Left lung (tissue), 10 donors: Measurements from ENCODE around the gene ITPK1. TPM values are rescaled to one million over a fixed set of nuclear protein-coding genes. Genes with fewer than 3 reads are reported as not detected.

Experiments used
- ATAC-seq: fragments of 200-7000 bp; cut with Tn5 transposase; one replicate; pipeline ENCODE4 v1.9.1; 2020; ENCODE audit warnings: moderate library complexity
- DNase-seq, 4 donors: peaks; one replicate each; pipeline ENCODE4 v3.0.0-alpha.2; 2013 to 2020
- H3K27ac ChIP-seq, 2 donors: fragments of 200-600 bp; sonication (generic) in 1 of 2; one replicate each; pipeline versions ENCODE4 v1.5.0 to v1.8.0; 2020 to 2021
- H3K27me3 ChIP-seq, 2 donors: fragments of 200-600 bp; sonication (generic) in 1 of 2; one replicate each; pipeline versions ENCODE4 v1.5.0 to v1.8.0; 2020 to 2021
- H3K36me3 ChIP-seq, 2 donors: fragments of 200-600 bp; sonication (generic) in 1 of 2; one replicate each; pipeline versions ENCODE4 v1.5.0 to v1.8.0; 2020 to 2021
- H3K4me1 ChIP-seq, 2 donors: fragments of 200-600 bp; one replicate each; pipeline ENCODE4 v1.8.0; 2021
- H3K4me3 ChIP-seq, 2 donors: fragments of 200-600 bp; sonication (generic) in 1 of 2; one replicate each; pipeline versions ENCODE4 v1.5.0 to v1.8.0; 2020 to 2021; ENCODE audit warnings: mild to moderate bottlenecking in 1 of 2
- H3K9me3 ChIP-seq, 2 donors: fragments of 200-600 bp; sonication (generic) in 1 of 2; one replicate each; pipeline versions ENCODE4 v1.5.0 to v1.8.0; 2020 to 2021
- intact Hi-C, 2 donors: fragments of 100-400 bp; cut with DNase I; formaldehyde crosslinking; loops; one replicate each; pipeline versions ENCODE4 v1.11.2 to v1.14.2; 2022
- polyA plus RNA-seq, 6 donors: library from polyadenylated mRNA; unstranded; fragments of 120-200 nt; gene quantifications; one replicate each; pipeline ENCODE4 v1.2.1, GENCODE V29; 2013; ENCODE audit not compliant: insufficient read length in 6 of 6
- total RNA-seq, 2 donors: library from RNA; stranded (reverse); fragmentation: NEBNext Ultra II Directional; extraction: Animal tissue kit (Norgen Biotek cat#: 25700); gene quantifications; one replicate each; pipeline ENCODE4 v1.2.1, GENCODE V29; 2021
- TF ChIP-seq, protein P1 (sequence below), 2 donors: fragments of 200-600 bp; sonication (generic) in 1 of 2; IDR thresholded peaks; one replicate each; pipeline versions ENCODE4 v1.5.0 to v1.8.0; 2021; ENCODE audit warnings: antibody characterized with exemption in 2 of 2
- donor health status: DM: no; HTN: yes; CAD: no.
- donor health status: DM: no; HTN: no; CAD: no.

ITPK1 gene
- total and polyA plus RNA-seq, 8 donors: 18.1 to 108 (median 20.8) TPM

DNA sequence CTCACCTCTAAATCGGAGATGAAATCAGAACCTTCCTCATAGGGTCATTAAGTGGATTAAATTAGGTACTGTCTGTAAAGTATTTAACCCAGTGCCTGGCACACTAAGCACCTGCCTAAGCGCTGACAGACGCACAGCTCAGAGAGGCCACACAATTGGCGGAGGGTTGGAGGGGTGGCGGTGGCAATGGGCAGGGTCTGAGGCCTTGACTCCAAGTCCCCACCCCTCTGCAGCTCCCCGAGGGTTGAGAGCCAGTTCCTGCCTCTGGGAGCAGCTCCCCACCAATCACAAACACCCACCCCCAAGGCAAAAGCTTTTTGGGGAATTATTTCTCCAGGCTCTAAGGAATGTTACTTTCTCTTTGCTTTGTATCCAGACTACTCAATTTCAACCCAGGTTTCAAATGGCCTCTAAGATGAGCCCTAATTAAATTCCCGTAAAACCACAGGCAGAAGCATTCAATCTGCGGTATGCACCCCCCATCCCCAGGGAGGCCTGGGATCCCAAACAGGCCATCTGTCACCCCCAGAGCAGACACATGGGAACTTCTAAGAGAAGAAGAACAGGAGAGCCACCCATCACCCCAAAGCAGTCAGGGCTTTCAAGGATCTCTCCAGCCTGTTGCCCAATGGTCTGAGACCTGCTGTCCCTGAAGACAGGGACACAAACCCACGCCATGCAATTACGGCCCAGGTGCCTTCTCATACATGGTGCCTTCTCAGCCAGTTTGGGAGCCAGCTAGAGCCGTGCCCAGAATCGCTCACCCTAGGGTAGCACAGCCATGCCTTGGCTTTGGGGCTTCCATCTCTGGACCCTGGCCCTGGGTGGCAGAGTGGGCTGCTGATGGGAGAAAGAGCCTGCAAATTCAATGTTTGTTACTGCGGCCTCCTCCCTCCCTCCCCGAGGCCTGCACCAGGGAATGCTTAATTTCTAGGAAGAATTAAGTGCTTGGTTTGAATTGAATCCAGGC, 126.7 kb downstream of the ITPK1 start:
- ATAC-seq: no peak

DNA sequence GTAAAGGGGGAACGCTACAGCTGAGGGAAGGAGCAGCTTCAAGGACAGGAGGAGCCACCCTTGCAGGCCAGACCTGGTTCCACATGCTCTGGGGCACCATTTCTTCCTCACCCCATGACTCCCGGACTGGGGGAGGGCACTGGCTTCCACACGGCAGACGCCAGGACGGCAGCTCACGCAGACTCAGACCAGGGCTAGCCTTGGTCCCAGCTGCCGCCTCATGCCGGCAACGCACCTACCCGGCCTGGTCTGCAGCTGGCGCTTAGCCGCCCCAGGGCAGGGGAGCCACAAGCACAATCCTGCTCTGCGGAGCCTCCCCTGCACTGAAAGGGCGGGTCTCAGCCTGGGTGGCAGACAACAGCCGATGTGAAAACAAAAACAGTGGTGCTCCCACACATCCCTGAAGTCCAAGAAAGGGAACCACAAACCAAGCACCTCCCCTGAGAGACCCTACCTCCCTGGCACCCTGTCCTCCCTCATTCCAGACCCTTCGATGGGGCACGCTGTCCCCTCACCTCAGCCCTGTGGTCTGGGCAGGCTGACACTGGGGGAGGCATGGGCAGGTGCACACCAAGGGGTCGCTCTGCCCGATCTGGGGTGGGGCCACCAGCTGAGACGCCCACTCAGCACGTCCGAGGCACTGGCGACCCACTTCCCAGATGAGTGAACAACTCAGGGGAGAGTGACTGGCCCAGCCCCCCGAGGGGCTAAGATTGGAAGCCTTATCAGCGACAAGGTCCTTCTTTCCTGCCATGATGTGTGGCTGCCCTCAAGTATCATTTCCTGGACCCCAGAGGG, 127.8 kb downstream of the ITPK1 start:
- no peaks in the 10 kb centered on the region for H3K27me3 ChIP-seq
- intact Hi-C loops: no loop called here
- H3K36me3 ChIP-seq: peaks cover 0 to 17% of the 10 kb centered on the region in 2 donors
- H3K4me1 ChIP-seq: peaks cover 5 to 16% of the 10 kb centered on the region in 2 donors
- TF ChIP-seq, protein P1, sequence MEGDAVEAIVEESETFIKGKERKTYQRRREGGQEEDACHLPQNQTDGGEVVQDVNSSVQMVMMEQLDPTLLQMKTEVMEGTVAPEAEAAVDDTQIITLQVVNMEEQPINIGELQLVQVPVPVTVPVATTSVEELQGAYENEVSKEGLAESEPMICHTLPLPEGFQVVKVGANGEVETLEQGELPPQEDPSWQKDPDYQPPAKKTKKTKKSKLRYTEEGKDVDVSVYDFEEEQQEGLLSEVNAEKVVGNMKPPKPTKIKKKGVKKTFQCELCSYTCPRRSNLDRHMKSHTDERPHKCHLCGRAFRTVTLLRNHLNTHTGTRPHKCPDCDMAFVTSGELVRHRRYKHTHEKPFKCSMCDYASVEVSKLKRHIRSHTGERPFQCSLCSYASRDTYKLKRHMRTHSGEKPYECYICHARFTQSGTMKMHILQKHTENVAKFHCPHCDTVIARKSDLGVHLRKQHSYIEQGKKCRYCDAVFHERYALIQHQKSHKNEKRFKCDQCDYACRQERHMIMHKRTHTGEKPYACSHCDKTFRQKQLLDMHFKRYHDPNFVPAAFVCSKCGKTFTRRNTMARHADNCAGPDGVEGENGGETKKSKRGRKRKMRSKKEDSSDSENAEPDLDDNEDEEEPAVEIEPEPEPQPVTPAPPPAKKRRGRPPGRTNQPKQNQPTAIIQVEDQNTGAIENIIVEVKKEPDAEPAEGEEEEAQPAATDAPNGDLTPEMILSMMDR (IDR thresholded peaks at IDR 0.05): no peak
- no peak overlapping the region for H3K4me3 ChIP-seq
- no peak for DNase-seq
- no peak for ATAC-seq
- H3K27ac ChIP-seq: no peak overlapping the region
- no peaks in the 10 kb centered on the region for H3K9me3 ChIP-seq

More for the DNA sequence above, 126.7 kb downstream of the ITPK1 start:
- TF ChIP-seq, protein P1 (IDR thresholded peaks at IDR 0.05): no peak
- no peaks in the 10 kb centered on the region for H3K9me3 ChIP-seq
- no peak overlapping the region for H3K27ac ChIP-seq
- DNase-seq: peak in 1 of 4 donors; percentile 37
- peaks cover 5 to 16% of the 10 kb centered on the region in 2 donors for H3K4me1 ChIP-seq
- H3K4me3 ChIP-seq: no peak overlapping the region
- peaks cover 0 to 28% of the 10 kb centered on the region in 2 donors for H3K36me3 ChIP-seq
- H3K27me3 ChIP-seq: no peaks in the 10 kb centered on the region
- intact Hi-C loops: no loop called here

DNA sequence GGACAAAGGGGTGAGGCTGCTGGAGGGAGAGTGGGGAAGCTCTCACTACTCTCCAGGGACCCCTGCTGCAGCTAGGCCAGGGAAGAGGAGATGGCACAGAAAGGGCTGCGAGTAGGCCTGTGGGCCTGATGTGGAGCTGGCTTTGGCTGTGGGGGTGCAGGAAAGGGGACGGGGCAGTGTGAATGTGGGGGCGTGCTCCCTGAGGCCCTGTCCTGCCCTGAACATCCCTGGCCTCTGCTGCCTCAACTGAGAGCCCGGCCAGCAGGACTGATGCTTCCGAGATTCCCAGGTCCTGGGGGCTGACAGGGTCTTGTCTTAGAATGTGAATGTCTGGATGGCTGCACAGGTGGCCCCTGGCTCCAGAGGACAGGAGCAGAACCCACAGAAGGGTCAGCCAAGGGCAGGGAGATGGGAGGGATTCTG, 128.6 kb downstream of the ITPK1 start:
- no peak for ATAC-seq

DNA sequence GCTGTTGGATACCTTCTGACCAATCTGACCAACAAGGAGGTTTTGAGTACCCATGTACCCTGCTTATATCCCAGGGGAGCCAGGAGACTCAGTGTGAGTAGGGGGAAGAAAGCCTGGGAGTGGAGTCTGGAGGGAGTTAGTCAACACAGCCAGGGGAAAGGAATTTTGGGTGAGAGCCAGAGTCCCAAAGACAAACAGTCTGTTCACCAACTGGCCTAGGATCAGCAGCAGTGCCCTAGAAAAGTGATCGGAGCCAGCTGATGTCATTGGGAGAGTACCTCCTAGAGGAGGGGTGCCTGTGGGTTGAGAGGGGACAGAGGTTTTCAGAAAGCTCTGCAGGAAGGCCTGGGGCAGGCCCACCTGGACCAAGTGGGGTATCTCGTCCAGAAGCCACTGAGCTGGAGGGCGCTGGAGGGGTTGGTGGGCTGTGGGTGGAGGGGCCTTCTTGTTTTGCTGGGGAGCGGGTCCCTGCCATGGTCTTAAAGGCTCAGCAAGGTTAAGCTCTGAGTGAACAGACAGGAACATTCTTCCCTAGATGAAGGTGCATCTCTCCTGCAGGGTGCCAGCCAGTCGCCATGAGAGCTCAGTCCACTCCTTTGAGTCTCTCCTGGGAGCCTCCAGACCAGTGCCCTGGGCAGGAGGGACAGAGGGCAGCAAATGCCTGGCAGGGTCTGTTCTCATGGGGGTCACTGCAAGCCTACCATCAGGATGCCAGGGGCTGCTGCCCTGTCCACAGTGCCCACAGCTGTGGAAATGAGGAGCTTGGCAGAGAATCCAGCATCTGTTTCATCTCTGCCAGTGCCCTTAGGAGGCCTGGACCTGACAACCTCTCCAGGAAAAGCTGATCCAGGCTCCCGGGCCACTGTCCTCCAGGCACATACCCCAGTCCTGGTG, 129.2 kb downstream of the ITPK1 start:
- Histone ChIP-seq H3K4me3 (no peak overlapping the region), H3K4me1 (peaks cover 5 to 16% of the 10 kb centered on the region in 2 donors), H3K27me3 (no peaks in the 10 kb centered on the region), H3K9me3 (no peaks in the 10 kb centered on the region), H3K27ac (peak overlapping the region in 1 of 2 donors; percentile 28), H3K36me3 (peaks cover 0 to 15% of the 10 kb centered on the region in 2 donors)
- DNase-seq (peak in 3 of 4 donors; percentile 45 to 65 (median 57)), ATAC-seq (peak; percentile 82)
- TF ChIP-seq, protein P1 (IDR thresholded peaks at IDR 0.05): no peak
- intact Hi-C loops: no loop called here

More for the DNA sequence above, 128.6 kb downstream of the ITPK1 start:
- Histone ChIP-seq H3K4me1 (peaks cover 5 to 16% of the 10 kb centered on the region in 2 donors), H3K27ac (no peak overlapping the region), H3K27me3 (no peaks in the 10 kb centered on the region), H3K36me3 (peaks cover 0 to 13% of the 10 kb centered on the region in 2 donors), H3K9me3 (no peaks in the 10 kb centered on the region), H3K4me3 (no peak overlapping the region)
- no peak for DNase-seq
- intact Hi-C loops: no loop called here
- TF ChIP-seq, protein P1 (IDR thresholded peaks at IDR 0.05): no peak
